ENCODE measurements around the gene MEIOSIN. TPM values are rescaled to one million over a fixed set of nuclear protein-coding genes. Genes with fewer than 3 reads are reported as not detected.
A peak's percentile ranks its signal among the peaks of the same experiment; 100 is the strongest.

The MEIOSIN gene
- total and polyA plus RNA-seq, 2 donors from 2014 or later = not detected

- Histone ChIP-seq H3K4me3 (ENCODE audit: low read length in 3 of 3) (no peak overlapping the region), H3K4me1 (ENCODE audit: control insufficient read depth in 2 of 3, insufficient read depth in 2 of 3, low read depth in 1 of 3, low read length in 3 of 3) (peaks cover 0 to 7% (median 3%) of the 10 kb centered on the region in 3 donors), H3K36me3 (ENCODE audit: control insufficient read depth in 2 of 3, insufficient read depth in 3 of 3, low read length in 3 of 3) (no peaks in the 10 kb centered on the region), H3K9ac (ENCODE audit: low read length in 3 of 3) (no peak overlapping the region), H3K27ac (ENCODE audit: low read depth in 2 of 2, low read length in 2 of 2) (no peak overlapping the region), H3K27me3 (ENCODE audit: control insufficient read depth, insufficient read depth, low read length) (no peaks in the 10 kb centered on the region), H3K9me3 (ENCODE audit: control insufficient read depth in 2 of 3, insufficient read depth in 1 of 3, low read length in 3 of 3) (no peaks in the 10 kb centered on the region)
- FAIRE-seq = no peak
- intact Hi-C loops (cut with DNase I) = no loop called here
- no peak for TF ChIP-seq CTCF (IDR thresholded peaks at IDR 0.05; ENCODE audit: borderline replicate concordance, extremely low read depth, insufficient read depth)
- DNase-seq = peak in 1 of 5 donors; percentile 74
Observed at GRCh38 chr19:45713141-45713540, 20.1 kb upstream of the MEIOSIN start.

- Histone ChIP-seq H3K4me3 (ENCODE audit: low read length in 3 of 3) (no peak overlapping the region), H3K9me3 (ENCODE audit: control insufficient read depth in 2 of 3, insufficient read depth in 1 of 3, low read length in 3 of 3) (no peaks in the 10 kb centered on the region), H3K36me3 (ENCODE audit: control insufficient read depth in 2 of 3, insufficient read depth in 3 of 3, low read length in 3 of 3) (peaks cover 0 to 2% (median 0%) of the 10 kb centered on the region in 3 donors), H3K27ac (ENCODE audit: low read depth in 2 of 2, low read length in 2 of 2) (no peak overlapping the region), H3K27me3 (ENCODE audit: control insufficient read depth, insufficient read depth, low read length) (no peaks in the 10 kb centered on the region), H3K9ac (ENCODE audit: low read length in 3 of 3) (no peak overlapping the region), H3K4me1 (ENCODE audit: control insufficient read depth in 2 of 3, insufficient read depth in 2 of 3, low read depth in 1 of 3, low read length in 3 of 3) (peaks cover 0 to 9% (median 6%) of the 10 kb centered on the region in 3 donors)
- FAIRE-seq (no peak), DNase-seq (no peak)
- TF ChIP-seq CTCF (IDR thresholded peaks at IDR 0.05; ENCODE audit: borderline replicate concordance, extremely low read depth, insufficient read depth) = no peak
- intact Hi-C loops (cut with DNase I) = no loop called here
Observed at GRCh38 chr19:45715139-45715538, 18.1 kb upstream of the MEIOSIN start.

GRCh38 chr19:45716359-45717130 lies 16.7 kb upstream of the MEIOSIN start:
- Histone ChIP-seq H3K9ac (ENCODE audit: low read length in 3 of 3) (peak overlapping the region; percentile 74 to 93 (median 79)), H3K27ac (ENCODE audit: low read depth in 2 of 2, low read length in 2 of 2) (peak overlapping the region; percentile 53 to 92), H3K27me3 (ENCODE audit: control insufficient read depth, insufficient read depth, low read length) (no peaks in the 10 kb centered on the region), H3K4me1 (ENCODE audit: control insufficient read depth in 2 of 3, insufficient read depth in 2 of 3, low read depth in 1 of 3, low read length in 3 of 3) (peaks cover 0 to 9% (median 6%) of the 10 kb centered on the region in 3 donors), H3K4me3 (ENCODE audit: low read length in 3 of 3) (peak overlapping the region; percentile 84 to 93 (median 88)), H3K36me3 (ENCODE audit: control insufficient read depth in 2 of 3, insufficient read depth in 3 of 3, low read length in 3 of 3) (peaks cover 0 to 2% (median 0%) of the 10 kb centered on the region in 3 donors), H3K9me3 (ENCODE audit: control insufficient read depth in 2 of 3, insufficient read depth in 1 of 3, low read length in 3 of 3) (no peaks in the 10 kb centered on the region)
- FAIRE-seq = no peak
- DNase-seq = peak in 3 of 5 donors; percentile 26 to 66 (median 61)
- no peak for TF ChIP-seq CTCF (IDR thresholded peaks at IDR 0.05; ENCODE audit: borderline replicate concordance, extremely low read depth, insufficient read depth)
- intact Hi-C loops (cut with DNase I) = no loop called here
